DMS53 treated with DMSO at 0.1 percent for 48 hours (cell line): ENCODE results near the gene REEP2.

ENCODE experiments used
- DNase-seq: peaks from one replicate; lab custom pipeline; 2025; ENCODE audit not compliant: unreplicated experiment; lab: John Stamatoyannopoulos, UW

The REEP2 gene

DNA sequence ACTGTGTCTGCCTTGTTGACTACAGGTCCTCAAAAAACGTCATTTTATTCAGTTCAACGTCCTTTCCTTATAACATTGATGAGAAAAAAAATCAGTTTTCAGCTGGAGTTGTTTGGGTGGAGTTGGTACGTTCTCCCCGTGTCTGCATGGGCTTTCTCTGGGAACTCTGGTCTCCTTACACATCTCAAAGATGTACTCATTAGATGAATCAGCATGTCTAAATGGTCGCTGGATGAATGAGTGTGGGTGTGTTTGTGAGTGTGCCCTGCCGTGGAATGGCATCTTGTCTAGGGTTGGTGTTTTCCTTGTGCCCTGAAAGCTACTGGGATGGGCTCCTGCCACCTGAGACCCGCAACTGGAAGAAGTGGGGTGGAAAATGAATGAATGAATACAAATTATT lies 56.5 kb downstream of the REEP2 start:
- DNase-seq, result no peak
